Measurements from ENCODE around the gene GINS1.
"Not testable (repeated sequence)": the region's sequence is repeated elsewhere in the genome, so short reads cannot be mapped to it uniquely, and the experiment has no call there.

Gene GINS1

DNA sequence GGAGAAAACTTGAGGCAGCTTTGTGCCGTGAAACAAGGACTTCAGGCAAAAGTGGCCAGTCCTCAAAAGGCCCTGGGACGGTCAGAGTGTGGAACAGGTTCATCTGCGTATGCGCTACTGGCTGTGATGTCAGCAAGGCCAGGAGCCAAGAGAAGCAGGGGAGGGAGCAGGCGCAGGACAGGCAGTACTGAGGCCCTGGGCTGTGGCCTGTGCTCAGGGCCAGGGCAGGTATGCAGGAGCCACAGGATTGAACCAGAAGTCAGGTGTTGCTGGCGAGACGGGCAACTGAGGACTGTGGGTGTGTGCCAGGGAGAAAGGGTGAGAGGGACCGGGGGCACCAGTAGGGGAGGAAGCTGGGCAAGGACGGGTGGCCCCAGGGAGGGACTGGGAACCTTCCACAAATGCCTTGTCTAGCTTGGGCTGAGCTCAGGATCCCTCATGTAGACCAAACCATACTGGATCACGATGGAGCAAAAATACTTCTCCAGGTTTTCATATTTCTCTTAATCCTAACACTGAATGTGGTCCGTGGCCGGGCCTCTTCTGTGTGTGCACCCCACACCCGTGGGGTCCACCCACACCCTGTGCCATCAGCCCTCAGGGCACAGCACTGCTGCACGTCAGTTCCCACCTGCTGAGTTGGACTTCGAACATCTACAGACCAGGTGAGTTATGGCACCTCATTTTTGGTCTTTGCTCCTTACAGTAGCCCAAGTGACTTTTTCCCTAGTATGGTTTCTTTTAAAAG, 46.9 kb downstream of the GINS1 start:
- DNase-seq (ENCODE audit: low spot score), result no peak

GRCh38 chr20:25457886-25458680, 50.6 kb downstream of the GINS1 start:
- no peak for DNase-seq (ENCODE audit: low spot score)

GRCh38 chr20:25459111-25459830, 51.8 kb downstream of the GINS1 start:
- no peak for DNase-seq (ENCODE audit: low spot score)

GRCh38 chr20:25459916-25460535, 52.6 kb downstream of the GINS1 start:
- no peak for DNase-seq (ENCODE audit: low spot score)

GRCh38 chr20:25460566-25461280, 53.2 kb downstream of the GINS1 start:
- DNase-seq (ENCODE audit: low spot score), result no peak

- DNase-seq (ENCODE audit: low spot score), result no peak
Measured at GRCh38 chr20:25461281-25461650, 53.8 kb downstream of the GINS1 start.

GRCh38 chr20:25461786-25462545, 54.5 kb downstream of the GINS1 start:
- no peak for DNase-seq (ENCODE audit: low spot score)

- no peak for DNase-seq (ENCODE audit: low spot score)
Measured at GRCh38 chr20:25464501-25465242, 57.2 kb downstream of the GINS1 start.

GRCh38 chr20:25465243-25466135, 58.0 kb downstream of the GINS1 start:
- no peak for DNase-seq (ENCODE audit: low spot score)

GRCh38 chr20:25466846-25467245, 59.4 kb downstream of the GINS1 start:
- DNase-seq (ENCODE audit: low spot score), result no peak

DNA sequence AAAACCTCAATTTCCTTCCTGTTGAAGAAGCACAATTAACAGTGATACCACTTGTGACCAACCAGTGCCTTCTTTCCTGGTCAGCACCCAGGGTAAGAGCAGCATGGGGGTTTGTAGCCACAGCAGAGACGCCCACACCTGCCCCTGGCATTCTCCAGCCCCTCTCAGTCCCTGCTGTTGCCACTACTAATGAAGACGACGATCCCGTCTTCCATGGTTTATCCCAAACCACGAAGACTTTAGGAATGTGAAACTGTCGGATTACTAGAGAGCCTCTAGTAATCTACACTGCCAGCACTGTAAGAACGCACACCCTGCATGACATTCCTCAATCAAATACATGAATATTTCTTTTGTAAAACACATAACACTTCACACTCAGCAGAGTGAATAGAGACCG, 60.0 kb downstream of the GINS1 start:
- no peak for DNase-seq (ENCODE audit: low spot score)

DNA sequence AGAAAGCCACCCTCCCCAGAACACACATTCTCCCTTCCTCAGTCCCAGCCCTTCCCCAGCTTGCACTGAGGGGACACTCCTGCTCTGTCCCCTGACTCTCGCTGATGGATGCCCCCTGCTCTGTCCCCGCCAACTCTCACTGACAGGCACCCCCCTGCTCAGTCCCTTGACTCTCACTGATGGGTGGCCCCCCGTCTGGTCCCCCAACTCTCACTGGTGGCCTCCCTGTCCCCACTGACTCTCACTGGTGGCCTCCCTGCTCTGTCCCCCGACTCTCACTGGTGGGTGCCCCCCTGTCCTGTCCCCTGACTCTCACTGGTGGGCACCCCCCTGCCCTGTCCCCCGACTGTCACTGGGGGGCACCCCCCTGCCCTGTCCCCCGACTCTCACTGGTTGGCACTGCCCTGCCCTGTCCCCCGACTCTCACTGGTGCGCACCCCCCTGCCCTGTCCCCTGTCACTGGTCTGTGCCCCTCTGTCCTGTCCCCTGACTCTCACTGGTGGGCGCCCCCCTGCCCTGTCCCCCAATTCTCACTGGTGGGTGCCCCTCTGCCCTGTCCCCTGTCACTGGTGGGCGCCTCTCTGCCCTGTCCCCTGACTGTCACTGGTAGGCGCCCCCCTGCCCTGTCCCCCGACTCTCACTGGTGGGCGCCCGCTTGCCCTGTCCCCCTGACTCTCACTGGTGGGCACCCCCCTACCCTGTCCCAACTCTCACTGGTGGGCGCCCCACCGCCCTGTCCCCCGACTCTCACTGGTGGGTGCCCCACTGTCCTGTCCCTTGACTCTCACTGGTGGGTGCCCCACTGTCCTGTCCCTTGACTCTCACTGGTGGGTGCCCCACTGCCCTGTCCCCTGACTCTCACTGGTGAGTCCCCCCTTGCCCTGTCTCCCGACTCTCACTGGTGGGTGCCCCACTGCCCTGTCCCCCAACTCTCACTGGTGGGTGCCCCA, 60.9 kb downstream of the GINS1 start:
- DNase-seq (ENCODE audit: low spot score), result no peak

GRCh38 chr20:25469558-25469957, 62.1 kb downstream of the GINS1 start:
- DNase-seq (ENCODE audit: low spot score), result no peak

- DNase-seq (ENCODE audit: low spot score), result no peak
Measured at GRCh38 chr20:25470045-25470444, 62.6 kb downstream of the GINS1 start.

- DNase-seq (ENCODE audit: low spot score), result no peak
Measured at GRCh38 chr20:25471020-25471419, 63.5 kb downstream of the GINS1 start.

- not testable (repeated sequence) for DNase-seq (ENCODE audit: low spot score)
Measured at GRCh38 chr20:25473297-25473696, 65.8 kb downstream of the GINS1 start.

- no peak for DNase-seq (ENCODE audit: low spot score)
Measured at GRCh38 chr20:25476106-25477013, 68.9 kb downstream of the GINS1 start.
